SK-N-SH (cell line): ENCODE results near the gene RIC3. TPM values are rescaled to one million over a fixed set of nuclear protein-coding genes. Genes with fewer than 3 reads are reported as not detected.
A peak's percentile ranks its signal among the peaks of the same experiment; 100 is the strongest.

Source experiments
- CTCF ChIA-PET: fragments of 300-600, 350-600 bp; formaldehyde crosslinking; extraction: SDS; loops from one replicate; lab custom pipeline; 2021; lab: Yijun Ruan, JAX
- POLR2A ChIA-PET: fragments of 350-600 bp; sonication (Branson Sonifier 250); formaldehyde crosslinking; extraction: SDS; loops from one replicate; lab custom pipeline; 2020; ENCODE audit warnings: antibody characterized with exemption, inconsistent platforms; lab: Yijun Ruan, JAX
- DNase-seq: peaks from one replicate; pipeline ENCODE4 v3.0.0; 2012
- H2AFZ ChIP-seq: fragments of 200-600 bp; sonication (generic); 2 replicates; pipeline ENCODE4 v1.8.1; 2016; ENCODE audit warnings: antibody characterized with exemption, mild to moderate bottlenecking, low read depth
- H3F3A ChIP-seq: fragments of 200-600 bp; sonication (generic); replicated peaks from 2 replicates; pipeline ENCODE3; 2016; ENCODE audit warnings: antibody characterized with exemption, mild to moderate bottlenecking; ENCODE audit not compliant: insufficient read depth
- H3K27ac ChIP-seq, 2 experiments: fragments of 200-500 bp in 1 of 2; fragments of 200-600 bp in 1 of 2; sonication (Bioruptor generic) in 1 of 2; sonication (generic), shearing (Covaris generic) in 1 of 2; 2 replicates each; pipeline versions ENCODE4 v1.5.1 to v1.6.1; 2014 to 2016; ENCODE audit warnings: low read depth in 2 of 2, inconsistent platforms in 1 of 2, low read length in 1 of 2, mild to moderate bottlenecking in 1 of 2, mixed read lengths in 1 of 2
- H3K27me3 ChIP-seq: fragments of 200-600 bp; sonication (generic), shearing (Covaris generic); 2 replicates; pipeline ENCODE4 v1.6.1; 2016; ENCODE audit warnings: mixed run types; ENCODE audit not compliant: insufficient read depth
- H3K36me3 ChIP-seq, 2 experiments: fragments of 200-500 bp in 1 of 2; fragments of 200-600 bp in 1 of 2; sonication (Bioruptor generic) in 1 of 2; sonication (generic) in 1 of 2; replicated peaks in 1 of 2; 2 replicates each; pipeline versions ENCODE3 to v1.5.1; 2014 to 2016; ENCODE audit warnings: low read length in 1 of 2, mild to moderate bottlenecking in 1 of 2; ENCODE audit not compliant: insufficient read depth in 2 of 2, control insufficient read depth in 1 of 2
- H3K4me1 ChIP-seq, 2 experiments: fragments of 200-500 bp in 1 of 2; fragments of 200-600 bp in 1 of 2; sonication (Bioruptor generic) in 1 of 2; sonication (generic), shearing (Covaris generic) in 1 of 2; 2 replicates each; pipeline versions ENCODE4 v1.5.1 to v1.6.1; 2014 to 2016; ENCODE audit warnings: low read depth in 1 of 2, low read length in 1 of 2, mixed run types in 1 of 2; ENCODE audit not compliant: insufficient read depth in 2 of 2, control insufficient read depth in 1 of 2
- H3K4me2 ChIP-seq: fragments of 200-600 bp; sonication (generic), shearing (Covaris generic); 2 replicates; pipeline ENCODE4 v1.6.1; 2017; ENCODE audit warnings: mixed run types
- H3K4me3 ChIP-seq, 2 experiments: fragments of 200-500 bp in 1 of 2; fragments of 200-600 bp in 1 of 2; sonication (Bioruptor generic) in 1 of 2; sonication (generic), shearing (Covaris generic) in 1 of 2; 2 replicates each; pipeline versions ENCODE4 v1.5.1 to v1.8.1; 2014 to 2016; ENCODE audit warnings: low read depth in 2 of 2, inconsistent platforms in 1 of 2, low read length in 1 of 2, mild to moderate bottlenecking in 1 of 2, mixed read lengths in 1 of 2, moderate library complexity in 1 of 2
- H3K79me2 ChIP-seq: fragments of 200-600 bp; sonication (generic); 2 replicates; pipeline ENCODE4 v1.8.1; 2017; ENCODE audit warnings: mild to moderate bottlenecking; ENCODE audit not compliant: insufficient read depth
- H3K9ac ChIP-seq: fragments of 200-600 bp; sonication (generic); 2 replicates; pipeline ENCODE4 v1.6.1; 2017; ENCODE audit warnings: mixed run types
- H3K9me2 ChIP-seq: fragments of 200-600 bp; sonication (generic); 2 replicates; pipeline ENCODE4 v1.6.1; 2017; ENCODE audit warnings: mixed run types
- H3K9me3 ChIP-seq: fragments of 200-600 bp; sonication (generic); 2 replicates; pipeline ENCODE4 v1.6.1; 2017; ENCODE audit warnings: mixed run types, mild to moderate bottlenecking, moderate library complexity
- H4K20me1 ChIP-seq: fragments of 200-600 bp; sonication (generic); 2 replicates; pipeline ENCODE4 v1.6.1; 2017; ENCODE audit warnings: mild to moderate bottlenecking, mixed run types; ENCODE audit not compliant: insufficient read depth
- CHD2 ChIP-seq: fragments of 150-350 bp; IDR thresholded peaks from 2 replicates; pipeline ENCODE4 v1.6.1; 2018; ENCODE audit warnings: low read length; ENCODE audit not compliant: partially characterized antibody
- ELF1 ChIP-seq: IDR thresholded peaks from 2 replicates; pipeline ENCODE4 v1.4.0; 2012
- FOXJ3 ChIP-seq: sonication (generic); formaldehyde crosslinking; IDR thresholded peaks from 2 replicates; pipeline ENCODE4 v1.5.1; 2020; ENCODE audit warnings: mild to moderate bottlenecking, missing genetic modification reagents
- FOXM1 ChIP-seq: IDR thresholded peaks from 2 replicates; pipeline ENCODE4 v1.4.0; 2012; ENCODE audit warnings: low read depth, mild to moderate bottlenecking
- GABPA ChIP-seq: IDR thresholded peaks from 2 replicates; pipeline ENCODE4 v1.4.0; 2012; ENCODE audit warnings: low read depth, mild to moderate bottlenecking
- MEF2A ChIP-seq: IDR thresholded peaks from 2 replicates; pipeline ENCODE4 v1.4.0; 2012; ENCODE audit warnings: low read depth, borderline replicate concordance
- MXI1 ChIP-seq: IDR thresholded peaks from 2 replicates; pipeline ENCODE4 v1.6.1; 2012; ENCODE audit warnings: mild to moderate bottlenecking, low read depth, low read length, improper control_type of control experiment
- NFIC ChIP-seq: IDR thresholded peaks from 2 replicates; pipeline ENCODE4 v1.4.0; 2012; ENCODE audit warnings: borderline replicate concordance
- NRF1 ChIP-seq: IDR thresholded peaks from 2 replicates; pipeline ENCODE4 v1.6.1; 2012; ENCODE audit warnings: low read depth, mild to moderate bottlenecking, low read length
- PBX3 ChIP-seq: IDR thresholded peaks from 2 replicates; pipeline ENCODE4; 2012
- POLR2AphosphoS5 ChIP-seq: IDR thresholded peaks from 2 replicates; pipeline ENCODE4 v1.6.1; 2012; ENCODE audit warnings: low read depth, low read length
- RAD21 ChIP-seq: IDR thresholded peaks from 2 replicates; pipeline ENCODE4 v1.6.1; 2012; ENCODE audit warnings: mild to moderate bottlenecking, low read length
- RCOR1 ChIP-seq: fragments of 150-350 bp; IDR thresholded peaks from 2 replicates; pipeline ENCODE4 v1.6.1; 2017; ENCODE audit warnings: antibody characterized with exemption, low read length
- SIN3A ChIP-seq: IDR thresholded peaks from 2 replicates; pipeline ENCODE4 v1.6.1; 2012; ENCODE audit warnings: low read depth, mild to moderate bottlenecking, low read length, moderate library complexity, borderline replicate concordance
- TAF1 ChIP-seq: IDR thresholded peaks from 2 replicates; pipeline ENCODE4 v1.6.1; 2012; ENCODE audit warnings: low read depth, mild to moderate bottlenecking, low read length, moderate library complexity, borderline replicate concordance
- TCF12 ChIP-seq: IDR thresholded peaks from 2 replicates; pipeline ENCODE4 v1.4.0; 2012
- WGBS: methylation state at CpG from one replicate; pipeline ENCODE4 v1.1.6; 2017; ENCODE audit warnings: low lambda C conversion rate; 5-methylcytosine and 5-hydroxymethylcytosine counted together
- polyA plus RNA-seq, 3 experiments: library from polyadenylated mRNA; depleted of rRNA; stranded (reverse); fragments of >200 nt; gene quantifications; 2 replicates each; pipeline ENCODE4 v1.2.3, GENCODE V29; 2012
- TF ChIP-seq, protein P1 (sequence below): fragments of 150-350 bp; IDR thresholded peaks from 2 replicates; pipeline ENCODE4 v1.6.1; 2016; ENCODE audit warnings: mild to moderate bottlenecking, low read depth, low read length
- TF ChIP-seq, protein P2 (sequence below): fragments of 200-600 bp; sonication (generic); IDR thresholded peaks from 2 replicates; pipeline ENCODE4 v1.6.1; 2017; ENCODE audit warnings: antibody characterized with exemption, mild to moderate bottlenecking, moderate library complexity
- TF ChIP-seq, protein P3 (sequence below): IDR thresholded peaks from 2 replicates; pipeline ENCODE4 v1.6.1; 2012; ENCODE audit warnings: mild to moderate bottlenecking, low read depth, low read length, moderate library complexity

Gene RIC3
- polyA plus RNA-seq, 1 of the 3 experiments (the other 2 are of a cell fraction) = 0.54 TPM

DNA sequence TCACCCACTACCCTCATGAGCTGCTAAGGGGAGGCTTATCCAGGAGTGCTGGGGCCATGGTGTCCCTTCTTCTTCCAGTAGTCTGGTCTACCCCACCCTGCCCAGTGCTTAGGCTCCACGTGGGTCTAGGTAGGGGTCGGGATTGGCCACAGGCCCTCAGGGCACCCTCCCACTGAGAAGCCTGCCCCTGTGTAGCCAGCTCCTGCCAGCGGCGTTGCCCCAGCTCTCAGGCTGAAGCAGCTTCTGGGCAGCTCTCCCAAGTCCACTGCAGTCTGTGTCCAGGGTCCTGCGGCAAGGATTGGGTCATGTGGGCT, 24.0 kb upstream of the RIC3 start:
- Histone ChIP-seq H3K4me3 (no peak overlapping the region), H3K27me3 (no peaks in the 10 kb centered on the region; the same call in 1 of the 2 replicates), H3K79me2 (no peaks in the 10 kb centered on the region), H3K27ac (0 out of 4 replicates have a peak overlapping the region, but pooled peaks of 1 of the 2 experiments have one; percentile 30), H3K4me2 (no peak overlapping the region), H2AFZ (no peak overlapping the region), H3K4me1 (peaks cover 0 to 12% of the 10 kb centered on the region in 2 experiments; a peak in 1 of 4 replicates), H4K20me1 (no peaks in the 10 kb centered on the region), H3K9ac (no peak overlapping the region), H3K9me2 (no peaks in the 10 kb centered on the region), H3K9me3 (no peaks in the 10 kb centered on the region), H3F3A (no peaks in the 10 kb centered on the region), H3K36me3 (no peaks in the 10 kb centered on the region)
- DNase-seq = no peak
- CTCF ChIA-PET = interaction anchor here (0.6 to 6.3 kb wide), 54 partner anchors 10 to 767 kb away, joined by 3 to 61 read pairs (median 5); partner anchors contain the start of genes LMO1 and RIC3
- 20% methylated on average over 4 of the region's 5 CpGs for WGBS
- TF ChIP-seq SIN3A = no peak
- no peak for TF ChIP-seq GABPA
- TF ChIP-seq, protein P1, sequence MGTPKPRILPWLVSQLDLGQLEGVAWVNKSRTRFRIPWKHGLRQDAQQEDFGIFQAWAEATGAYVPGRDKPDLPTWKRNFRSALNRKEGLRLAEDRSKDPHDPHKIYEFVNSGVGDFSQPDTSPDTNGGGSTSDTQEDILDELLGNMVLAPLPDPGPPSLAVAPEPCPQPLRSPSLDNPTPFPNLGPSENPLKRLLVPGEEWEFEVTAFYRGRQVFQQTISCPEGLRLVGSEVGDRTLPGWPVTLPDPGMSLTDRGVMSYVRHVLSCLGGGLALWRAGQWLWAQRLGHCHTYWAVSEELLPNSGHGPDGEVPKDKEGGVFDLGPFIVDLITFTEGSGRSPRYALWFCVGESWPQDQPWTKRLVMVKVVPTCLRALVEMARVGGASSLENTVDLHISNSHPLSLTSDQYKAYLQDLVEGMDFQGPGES = no peak
- TF ChIP-seq FOXJ3 (CRISPR knock-in tag) = no peak
- TF ChIP-seq ELF1 = no peak
- POLR2A ChIA-PET = interaction anchor here (0.7 to 1.9 kb wide), 6 partner anchors 12 to 374 kb away, joined by 3 to 8 read pairs (median 3); partner anchors contain the start of gene LMO1

GRCh38 chr11:8192016-8192895, 23.4 kb upstream of the RIC3 start:
- WGBS = 67% methylated on average over 19 of the region's 19 CpGs
- no peaks in the 10 kb centered on the region for H3K79me2 ChIP-seq
- CTCF ChIA-PET = interaction anchor here (0.6 to 6.3 kb wide), 53 partner anchors 11 to 767 kb away, joined by 3 to 61 read pairs (median 5); partner anchors contain the start of genes LMO1 and RIC3
- no peak for TF ChIP-seq TAF1
- TF ChIP-seq MEF2A = no peak
- TF ChIP-seq, protein P2, sequence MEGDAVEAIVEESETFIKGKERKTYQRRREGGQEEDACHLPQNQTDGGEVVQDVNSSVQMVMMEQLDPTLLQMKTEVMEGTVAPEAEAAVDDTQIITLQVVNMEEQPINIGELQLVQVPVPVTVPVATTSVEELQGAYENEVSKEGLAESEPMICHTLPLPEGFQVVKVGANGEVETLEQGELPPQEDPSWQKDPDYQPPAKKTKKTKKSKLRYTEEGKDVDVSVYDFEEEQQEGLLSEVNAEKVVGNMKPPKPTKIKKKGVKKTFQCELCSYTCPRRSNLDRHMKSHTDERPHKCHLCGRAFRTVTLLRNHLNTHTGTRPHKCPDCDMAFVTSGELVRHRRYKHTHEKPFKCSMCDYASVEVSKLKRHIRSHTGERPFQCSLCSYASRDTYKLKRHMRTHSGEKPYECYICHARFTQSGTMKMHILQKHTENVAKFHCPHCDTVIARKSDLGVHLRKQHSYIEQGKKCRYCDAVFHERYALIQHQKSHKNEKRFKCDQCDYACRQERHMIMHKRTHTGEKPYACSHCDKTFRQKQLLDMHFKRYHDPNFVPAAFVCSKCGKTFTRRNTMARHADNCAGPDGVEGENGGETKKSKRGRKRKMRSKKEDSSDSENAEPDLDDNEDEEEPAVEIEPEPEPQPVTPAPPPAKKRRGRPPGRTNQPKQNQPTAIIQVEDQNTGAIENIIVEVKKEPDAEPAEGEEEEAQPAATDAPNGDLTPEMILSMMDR = peak; percentile 81
- TF ChIP-seq PBX3 = no peak
- TF ChIP-seq, protein P3, sequence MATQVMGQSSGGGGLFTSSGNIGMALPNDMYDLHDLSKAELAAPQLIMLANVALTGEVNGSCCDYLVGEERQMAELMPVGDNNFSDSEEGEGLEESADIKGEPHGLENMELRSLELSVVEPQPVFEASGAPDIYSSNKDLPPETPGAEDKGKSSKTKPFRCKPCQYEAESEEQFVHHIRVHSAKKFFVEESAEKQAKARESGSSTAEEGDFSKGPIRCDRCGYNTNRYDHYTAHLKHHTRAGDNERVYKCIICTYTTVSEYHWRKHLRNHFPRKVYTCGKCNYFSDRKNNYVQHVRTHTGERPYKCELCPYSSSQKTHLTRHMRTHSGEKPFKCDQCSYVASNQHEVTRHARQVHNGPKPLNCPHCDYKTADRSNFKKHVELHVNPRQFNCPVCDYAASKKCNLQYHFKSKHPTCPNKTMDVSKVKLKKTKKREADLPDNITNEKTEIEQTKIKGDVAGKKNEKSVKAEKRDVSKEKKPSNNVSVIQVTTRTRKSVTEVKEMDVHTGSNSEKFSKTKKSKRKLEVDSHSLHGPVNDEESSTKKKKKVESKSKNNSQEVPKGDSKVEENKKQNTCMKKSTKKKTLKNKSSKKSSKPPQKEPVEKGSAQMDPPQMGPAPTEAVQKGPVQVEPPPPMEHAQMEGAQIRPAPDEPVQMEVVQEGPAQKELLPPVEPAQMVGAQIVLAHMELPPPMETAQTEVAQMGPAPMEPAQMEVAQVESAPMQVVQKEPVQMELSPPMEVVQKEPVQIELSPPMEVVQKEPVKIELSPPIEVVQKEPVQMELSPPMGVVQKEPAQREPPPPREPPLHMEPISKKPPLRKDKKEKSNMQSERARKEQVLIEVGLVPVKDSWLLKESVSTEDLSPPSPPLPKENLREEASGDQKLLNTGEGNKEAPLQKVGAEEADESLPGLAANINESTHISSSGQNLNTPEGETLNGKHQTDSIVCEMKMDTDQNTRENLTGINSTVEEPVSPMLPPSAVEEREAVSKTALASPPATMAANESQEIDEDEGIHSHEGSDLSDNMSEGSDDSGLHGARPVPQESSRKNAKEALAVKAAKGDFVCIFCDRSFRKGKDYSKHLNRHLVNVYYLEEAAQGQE = no peak
- TF ChIP-seq RAD21 = peak; percentile 97
- TF ChIP-seq MXI1 = no peak
- TF ChIP-seq RCOR1 = no peak
- no peak for TF ChIP-seq POLR2AphosphoS5
- no peak for TF ChIP-seq NRF1
- no peak for TF ChIP-seq ELF1
- no peak for TF ChIP-seq TCF12
- TF ChIP-seq FOXM1 = no peak
- TF ChIP-seq NFIC = no peak
- TF ChIP-seq CHD2 = peak; percentile 25

More at GRCh38 chr11:8192016-8192895, 23.4 kb upstream of the RIC3 start:
- H3K4me2 ChIP-seq = no peak overlapping the region
- peak overlapping the region in 1 of 2 experiments; percentile 9; a peak in 1 of 4 replicates for H3K4me3 ChIP-seq
- H3K27me3 ChIP-seq = no peaks in the 10 kb centered on the region; the same call in 1 of the 2 replicates
- no peaks in the 10 kb centered on the region for H4K20me1 ChIP-seq
- H3F3A ChIP-seq = no peaks in the 10 kb centered on the region
- H3K9ac ChIP-seq = no peak overlapping the region
- H3K36me3 ChIP-seq = no peaks in the 10 kb centered on the region
- POLR2A ChIA-PET = interaction anchor here (1.1 to 1.9 kb wide), 4 partner anchors 13 to 374 kb away, joined by 3 to 8 read pairs (median 4); partner anchors contain the start of gene LMO1
- no peaks in the 10 kb centered on the region for H3K9me2 ChIP-seq
- peaks cover 0 to 12% of the 10 kb centered on the region in 2 experiments; a peak in 1 of 4 replicates for H3K4me1 ChIP-seq
- DNase-seq = peak; percentile 91
- no peak overlapping the region for H3K27ac ChIP-seq
- no peak overlapping the region for H2AFZ ChIP-seq
- H3K9me3 ChIP-seq = no peaks in the 10 kb centered on the region
